Muscle of back (tissue), 11 donors: ENCODE data around the gene SEC62. TPM values are rescaled to one million over a fixed set of nuclear protein-coding genes. Genes with fewer than 3 reads are reported as not detected.
"Not testable (repeated sequence)": the region's sequence is repeated elsewhere in the genome, so short reads cannot be mapped to it uniquely, and the experiment has no call there.

Experiments used
- DNase-seq, 3 donors: peaks; one replicate each; pipeline versions ENCODE4 v3.0.0 to v3.0.0-alpha.2; 2013
- polyA plus RNA-seq, 10 donors: library from polyadenylated mRNA; unstranded; fragments of 120-200 nt; gene quantifications; one replicate each; pipeline ENCODE4 v1.2.1, GENCODE V29; 2013; ENCODE audit not compliant: insufficient read length in 10 of 10

Gene SEC62
- polyA plus RNA-seq, 10 donors: 76.8 to 91.9 (median 81.3) TPM

GRCh38 chr3:170010498-170010897, 43.9 kb downstream of the SEC62 start:
- DNase-seq: no peak

GRCh38 chr3:170012683-170013400, 46.2 kb downstream of the SEC62 start:
- DNase-seq: no peak

- no peak for DNase-seq
Observed at GRCh38 chr3:170016057-170016456, 49.5 kb downstream of the SEC62 start.

GRCh38 chr3:170019306-170019705, 52.7 kb downstream of the SEC62 start:
- not testable (repeated sequence) for DNase-seq

- no peak for DNase-seq
Observed at GRCh38 chr3:170021083-170021482, 54.5 kb downstream of the SEC62 start.

GRCh38 chr3:170022336-170022735, 55.7 kb downstream of the SEC62 start:
- DNase-seq: no peak

GRCh38 chr3:170023165-170023564, 56.6 kb downstream of the SEC62 start:
- DNase-seq: no peak

DNA sequence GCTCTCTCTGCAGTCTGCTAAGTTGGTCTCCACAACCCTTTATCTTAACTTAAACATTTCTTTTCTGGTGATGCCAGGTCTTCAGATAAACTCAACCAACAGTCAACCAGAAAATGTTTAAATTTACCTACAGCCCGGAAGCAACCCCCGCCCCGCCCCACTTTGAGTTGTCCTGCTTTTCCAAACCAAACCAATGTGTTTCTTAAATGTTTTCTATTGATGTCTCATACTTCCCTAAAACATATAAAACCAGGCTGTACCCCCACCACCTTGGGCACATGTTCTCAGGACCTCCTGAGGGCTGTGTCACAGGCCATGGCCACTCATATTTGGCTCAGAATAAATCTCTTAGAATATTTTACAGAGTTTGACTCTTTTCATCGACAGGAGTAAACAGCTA, 58.0 kb downstream of the SEC62 start:
- no peak for DNase-seq

DNA sequence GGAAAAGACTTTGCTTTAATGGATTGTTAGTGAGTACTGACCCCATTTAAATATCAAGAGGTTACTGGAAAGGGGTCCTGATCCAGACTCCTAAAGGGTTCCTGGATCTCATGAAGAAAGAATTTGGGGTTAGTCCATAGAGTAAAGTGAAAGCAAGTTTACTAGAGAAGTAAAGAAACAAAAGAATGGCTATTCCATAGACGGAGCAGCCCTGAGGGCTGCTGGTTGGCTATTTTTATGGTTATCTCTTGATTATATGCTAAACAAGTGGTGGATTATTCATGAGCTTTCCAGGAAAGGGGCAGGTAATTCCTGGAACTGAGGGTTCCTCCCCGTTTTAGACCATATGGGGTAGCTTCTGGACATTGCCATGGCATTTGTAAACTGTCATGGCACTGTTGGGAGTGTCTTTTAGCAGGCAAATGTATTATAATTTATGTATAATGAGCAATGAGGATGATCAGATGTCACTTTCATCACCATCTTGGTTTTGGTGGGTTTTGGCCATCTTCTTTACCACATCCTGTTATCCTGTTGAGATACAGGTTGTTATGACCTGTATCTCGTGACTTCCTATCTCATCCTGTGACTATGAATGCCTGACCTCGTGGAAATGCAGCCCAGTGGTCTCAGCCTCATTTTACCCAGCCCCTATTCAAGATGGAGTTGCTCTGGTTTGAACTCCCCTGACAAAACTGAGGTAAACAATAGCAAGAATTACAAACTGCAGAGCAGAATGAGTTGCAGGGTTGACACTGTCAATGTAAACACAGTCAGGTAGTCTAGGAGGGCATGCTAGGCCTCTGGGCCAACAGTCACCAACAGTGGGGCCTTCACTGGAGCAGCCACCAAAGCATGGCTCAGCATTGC, 60.9 kb downstream of the SEC62 start:
- no peak for DNase-seq

DNA sequence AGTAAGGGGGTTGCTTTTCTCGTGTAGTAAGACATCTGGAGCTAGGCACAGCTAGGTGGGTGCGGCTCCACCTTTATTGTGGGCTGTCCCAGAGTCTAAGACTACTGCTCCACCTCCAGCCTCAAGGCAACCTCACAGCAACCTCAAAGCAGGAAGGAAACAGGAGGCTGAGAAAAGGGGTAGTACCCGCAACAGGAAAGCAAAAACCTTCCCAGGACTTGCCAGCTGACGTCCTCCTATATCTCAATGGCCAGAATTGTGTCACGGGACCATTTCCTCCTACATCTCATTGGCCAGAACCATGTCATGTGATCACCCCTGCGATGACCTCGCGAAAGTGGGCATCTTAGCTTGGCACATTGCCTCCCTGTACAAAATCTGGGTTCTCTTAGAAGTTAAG, 66.9 kb downstream of the SEC62 start:
- no peak for DNase-seq

DNA sequence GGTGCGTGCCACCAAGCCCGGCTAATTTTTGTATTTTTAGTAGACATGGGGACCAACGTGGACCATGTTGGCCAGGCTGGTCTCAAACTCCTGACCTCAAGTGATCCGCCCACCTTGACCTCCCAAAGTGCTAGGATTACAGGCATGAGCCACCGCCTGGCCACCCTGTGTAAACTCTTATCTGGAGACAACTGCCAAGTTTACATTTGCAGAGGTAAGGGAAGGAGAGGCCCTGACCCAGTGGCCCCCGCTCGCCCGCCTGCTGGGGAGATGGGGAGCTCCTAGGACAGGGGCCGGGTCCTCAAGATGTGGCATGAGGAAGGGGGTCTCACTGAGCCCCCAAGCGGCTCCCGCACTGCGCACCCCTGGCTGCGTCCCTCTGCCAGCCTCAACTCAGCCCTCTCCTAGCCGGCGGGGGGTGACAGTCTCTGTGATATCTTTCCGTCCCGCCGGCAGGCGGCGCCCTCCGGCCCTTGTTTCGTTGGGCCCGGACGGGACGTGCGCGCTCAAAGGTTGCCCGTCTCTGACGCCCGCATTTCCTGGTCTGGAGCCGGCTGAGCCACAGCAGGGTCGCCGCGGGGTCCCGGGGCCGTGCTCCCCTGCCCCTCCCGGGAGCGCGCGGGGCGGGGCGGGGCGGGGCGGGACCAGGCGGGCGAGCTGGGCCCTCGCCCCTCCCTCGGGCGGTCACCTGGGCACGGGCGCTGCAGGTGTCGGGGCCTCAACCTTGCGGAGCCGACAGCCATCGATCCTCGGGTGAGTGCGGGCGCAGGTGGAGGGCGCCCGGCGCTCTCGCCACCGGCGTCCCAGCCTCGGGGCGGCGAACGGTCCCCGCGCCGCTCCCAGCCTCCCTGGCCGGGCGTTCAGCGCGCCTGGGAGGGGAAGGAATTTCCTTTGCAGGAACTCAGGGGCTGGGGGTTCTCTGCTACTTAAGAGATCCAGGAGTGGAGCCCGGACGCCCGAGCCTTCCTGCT, 71.1 kb downstream of the SEC62 start, which contains the start of gene GPR160:
TSS of gene GPR160 (plus strand) at position 533 of the 971 bp plus-strand sequence. CDS start 45,978 bp downstream, outside the sequence.
- peak; percentile 23 to 69 (median 32) for DNase-seq

- DNase-seq: peak in 1 of 3 donors; percentile 22
Observed at GRCh38 chr3:170038434-170039110, 72.0 kb downstream of the SEC62 start.

GRCh38 chr3:170040418-170040817, 73.8 kb downstream of the SEC62 start:
- no peak for DNase-seq

DNA sequence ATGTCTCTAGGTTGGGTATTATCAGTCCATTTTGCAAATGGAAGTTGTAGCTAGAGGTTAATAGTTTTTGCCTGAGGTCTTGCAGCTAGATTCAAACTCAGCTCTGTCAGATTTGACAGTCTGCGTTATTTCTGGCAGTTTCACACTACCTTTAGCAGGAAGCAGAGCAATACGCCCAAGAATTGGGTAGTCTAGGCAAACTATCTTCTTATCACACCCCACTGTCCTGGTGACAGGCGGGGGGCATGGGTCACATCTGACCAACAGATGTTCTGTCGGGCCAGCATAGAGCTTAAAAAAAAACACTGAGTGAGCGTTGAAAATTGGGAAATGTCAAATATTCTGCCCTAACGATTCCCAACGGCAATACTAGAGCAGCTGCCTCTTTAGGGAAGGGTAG, 76.9 kb downstream of the SEC62 start:
- DNase-seq: no peak

DNA sequence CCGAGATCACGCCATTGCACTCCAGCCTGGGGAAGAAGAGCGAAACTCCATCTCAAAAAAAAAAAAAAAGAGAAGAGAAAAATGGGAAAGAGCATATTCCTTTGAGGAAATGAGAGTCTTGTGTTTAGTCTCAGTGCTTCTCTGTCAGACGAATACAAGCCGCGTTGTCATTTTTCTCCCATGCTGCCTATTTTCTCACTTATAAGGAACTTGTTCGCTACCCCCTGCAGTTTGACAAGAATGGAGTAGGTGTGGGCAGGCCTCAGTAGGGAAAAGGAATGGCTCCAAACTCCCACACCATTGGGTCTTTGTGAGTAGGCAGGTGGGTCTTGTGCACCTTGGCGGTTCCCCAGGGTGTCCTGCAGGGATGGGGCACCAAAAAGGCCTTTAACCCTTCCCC, 77.7 kb downstream of the SEC62 start:
- peak in 1 of 3 donors; percentile 15 for DNase-seq

DNA sequence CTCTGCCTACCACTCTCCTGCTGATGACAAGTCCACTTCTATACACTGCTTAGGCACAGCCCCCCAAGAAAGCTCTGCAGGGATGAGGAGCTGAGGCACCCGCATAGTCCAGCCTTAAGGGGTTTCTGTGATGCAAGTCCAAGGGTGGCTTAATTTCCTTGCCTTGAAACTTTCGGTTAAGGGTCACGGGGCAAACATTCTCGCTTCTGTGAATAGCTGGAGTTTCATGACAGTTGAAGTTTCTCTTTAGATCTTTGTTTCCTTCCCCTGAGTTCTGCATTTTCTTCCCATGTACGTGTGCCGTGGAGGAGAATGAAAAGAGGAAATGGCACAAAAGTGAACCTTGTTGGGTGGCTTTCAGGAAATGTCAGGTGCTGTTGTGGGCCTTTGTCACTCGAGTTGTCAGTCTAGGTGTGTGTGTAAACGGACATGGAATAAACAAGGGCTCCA, 78.2 kb downstream of the SEC62 start:
- DNase-seq: peak in 1 of 3 donors; percentile 33

DNA sequence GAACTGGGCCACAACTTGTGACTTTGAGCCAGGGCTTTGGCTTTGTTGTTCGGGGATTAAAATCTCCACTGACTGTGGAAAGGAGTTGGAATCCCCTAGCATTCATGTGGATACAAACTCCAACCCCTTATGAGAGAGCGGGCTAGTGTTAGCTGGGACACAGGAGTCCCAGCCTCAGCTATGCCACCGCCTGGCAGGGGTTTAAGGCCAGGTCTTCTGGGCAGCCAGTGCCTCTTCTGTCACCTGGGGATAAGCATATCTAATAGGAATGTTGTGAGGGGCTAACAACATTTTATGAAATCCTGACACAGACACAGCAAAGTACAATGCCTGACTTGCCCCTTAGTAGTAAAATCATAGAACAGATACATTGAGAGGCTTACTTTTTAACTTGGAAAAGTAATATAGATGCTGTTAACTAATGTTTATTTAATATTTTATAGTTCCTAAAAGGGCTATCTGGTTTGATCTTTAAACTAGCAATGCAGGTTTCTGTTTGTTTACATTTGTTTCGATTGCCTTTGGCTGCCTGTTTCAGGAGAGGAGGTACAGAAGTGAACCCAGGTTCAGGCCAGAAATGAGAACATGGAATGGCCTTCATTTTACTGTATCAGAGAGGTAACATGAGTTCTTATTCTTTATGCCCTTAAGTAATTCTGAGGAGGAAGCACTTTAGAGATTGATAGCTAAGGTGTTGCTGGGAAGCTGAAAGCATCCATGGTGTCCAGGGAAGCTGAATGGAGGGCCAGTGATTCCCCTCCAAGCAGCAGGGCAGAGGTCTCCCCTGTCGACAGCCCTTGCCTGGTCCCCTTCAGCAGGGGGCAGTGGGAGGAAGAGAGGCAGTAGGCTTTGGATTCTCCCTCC, 79.9 kb downstream of the SEC62 start:
- no peak for DNase-seq

DNA sequence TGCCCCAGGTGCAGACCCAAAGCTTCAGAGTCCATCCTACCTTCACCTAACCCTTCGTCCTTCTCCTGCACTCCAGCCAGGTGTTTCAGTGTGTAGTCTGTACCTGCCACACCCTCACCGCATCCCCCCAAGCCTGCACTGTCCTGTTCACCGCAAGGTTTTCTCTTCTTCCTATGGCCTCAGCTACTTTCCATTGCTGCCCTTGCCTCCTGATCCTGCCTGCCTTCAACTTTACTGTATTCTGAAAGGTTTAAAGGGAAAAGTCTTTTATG, 80.5 kb downstream of the SEC62 start:
- no peak for DNase-seq
